Sigmoid colon (tissue), 7 donors: ENCODE data around the gene FGF5. TPM values are rescaled to one million over a fixed set of nuclear protein-coding genes. Genes with fewer than 3 reads are reported as not detected.

Experiments
- DNase-seq: peaks from one replicate; pipeline ENCODE4 v3.0.0-alpha.2; 2019
- H3K27ac ChIP-seq, 4 donors: fragments of 200-600 bp; sonication (generic); one replicate each; pipeline ENCODE4 v1.5.1; 2016 to 2019; ENCODE audit warnings: mild to moderate bottlenecking in 1 of 4
- H3K27me3 ChIP-seq, 3 donors: fragments of 200-600 bp; sonication (generic); one replicate each; pipeline ENCODE4 v1.5.1; 2019; ENCODE audit warnings: mild to moderate bottlenecking in 1 of 3
- H3K36me3 ChIP-seq, 4 donors: fragments of 200-600 bp; sonication (generic); one replicate each; pipeline ENCODE4 v1.5.1; 2016 to 2019
- H3K4me1 ChIP-seq, 4 donors: fragments of 200-600 bp; sonication (generic); one replicate each; pipeline ENCODE4 v1.5.1; 2017 to 2019
- H3K4me3 ChIP-seq, 4 donors: fragments of 200-600 bp; sonication (generic); one replicate each; pipeline ENCODE4 v1.5.1; 2017 to 2019; ENCODE audit warnings: mild to moderate bottlenecking in 2 of 4, moderate library complexity in 1 of 4
- H3K9me3 ChIP-seq, 4 donors: fragments of 200-600 bp in 3 of 4; sonication (generic) in 3 of 4; one replicate each; pipeline versions ENCODE4 v1.5.1 to v1.6.1; 2013 to 2019
- CTCF ChIP-seq, 4 experiments: fragments of 450-650 bp in 3 of 4; fragments of 200-600 bp in 1 of 4; IDR thresholded peaks; one replicate each; pipeline ENCODE4 v1.5.1; 2016 to 2019; ENCODE audit warnings: antibody characterized with exemption in 4 of 4, mild to moderate bottlenecking in 3 of 4, moderate library complexity in 2 of 4
- EP300 ChIP-seq, 4 donors: sonication (generic); formaldehyde crosslinking; IDR thresholded peaks; one replicate each; pipeline ENCODE4 v1.6.1; 2017; ENCODE audit warnings: antibody characterized with exemption in 4 of 4
- POLR2A ChIP-seq, 2 donors: fragments of 450-650 bp; IDR thresholded peaks; one replicate each; pipeline ENCODE4 v1.6.1; 2016; ENCODE audit warnings: antibody characterized with exemption in 2 of 2, mild to moderate bottlenecking in 2 of 2, moderate library complexity in 2 of 2
- POLR2AphosphoS5 ChIP-seq, 4 donors: sonication (generic); formaldehyde crosslinking; IDR thresholded peaks; one replicate each; pipeline ENCODE4 v1.6.1; 2017; ENCODE audit warnings: antibody characterized with exemption in 4 of 4
- WGBS, 2 donors: extraction: QIAGEN DNeasy Blood & Tissue Kit; methylation state at CpG; one replicate each; pipeline ENCODE4 v1.1.7; 2013; 5-methylcytosine and 5-hydroxymethylcytosine counted together
- intact Hi-C: fragments of 100-400 bp; cut with DNase I; formaldehyde crosslinking; loops from one replicate; pipeline ENCODE4 v1.15.1; 2023
- polyA plus RNA-seq, 3 donors: library from polyadenylated mRNA; stranded (reverse); fragments of 200-250 nt; gene quantifications; one replicate each; pipeline ENCODE4 v1.2.3, GENCODE V29; 2013
- total RNA-seq, 4 donors: library from RNA; depleted of rRNA; stranded (reverse); fragments of >200 nt; gene quantifications; one replicate each; pipeline ENCODE4 v1.1.0, GENCODE V29; 2016
- donor health status: healthy with polysubstance abuse.
- donor health status: Bipolar disorder and iron deficiency.
- donor health status: healthy.

FGF5 gene
- total and polyA plus RNA-seq, 7 donors, result 0.03 to 6.2 (median 1.1) TPM; not detected in 2

- Histone ChIP-seq H3K4me1 (no peaks in the 10 kb centered on the region), H3K9me3 (no peaks in the 10 kb centered on the region), H3K27me3 (no peaks in the 10 kb centered on the region), H3K27ac (no peak overlapping the region), H3K36me3 (no peaks in the 10 kb centered on the region), H3K4me3 (no peak overlapping the region)
- intact Hi-C loops, result no loop called here
- TF ChIP-seq CTCF (IDR thresholded peaks at IDR 0.05), result no peak
- TF ChIP-seq POLR2AphosphoS5 (IDR thresholded peaks at IDR 0.05), result no peak
- TF ChIP-seq POLR2A (IDR thresholded peaks at IDR 0.05), result no peak
- no peak for TF ChIP-seq EP300 (IDR thresholded peaks at IDR 0.05)
- DNase-seq, result no peak
These were observed 8.6 kb upstream of the FGF5 start for GRCh38 chr4:80257851-80258250.

DNA sequence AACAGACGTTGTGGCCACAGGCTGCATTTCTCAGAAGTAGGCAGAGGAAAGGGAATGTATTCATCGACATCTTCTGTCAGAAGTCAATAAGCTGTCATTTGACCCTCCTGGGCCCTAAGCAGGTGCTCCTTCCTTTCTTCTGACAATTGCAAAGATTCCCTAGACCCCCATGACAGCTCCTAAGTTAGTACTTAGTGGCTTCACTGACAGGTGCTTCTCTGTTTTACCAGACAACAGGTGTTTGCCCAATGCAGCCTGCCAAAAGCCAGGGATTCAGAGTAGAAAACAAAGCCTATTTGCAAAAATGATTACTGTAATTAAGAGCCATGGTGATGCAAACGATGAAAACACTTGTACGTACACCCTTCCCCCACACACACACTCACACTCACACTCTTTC, 7.5 kb upstream of the FGF5 start:
- intact Hi-C loops, result no loop called here
- TF ChIP-seq EP300 (IDR thresholded peaks at IDR 0.05) (no peak), CTCF (IDR thresholded peaks at IDR 0.05) (no peak)
- H3K9me3 ChIP-seq, result no peaks in the 10 kb centered on the region
- no peaks in the 10 kb centered on the region for H3K36me3 ChIP-seq
- no peak overlapping the region for H3K4me3 ChIP-seq
- WGBS, 2 donors, result 50 to 51% methylated on average over 4 of the region's 4 CpGs
- H3K4me1 ChIP-seq, result no peaks in the 10 kb centered on the region
- no peak overlapping the region for H3K27ac ChIP-seq
- H3K27me3 ChIP-seq, result peaks cover 0 to 9% (median 0%) of the 10 kb centered on the region in 3 donors
- no peak for DNase-seq

GRCh38 chr4:80259817-80260216, 6.6 kb upstream of the FGF5 start:
- no peaks in the 10 kb centered on the region for H3K36me3 ChIP-seq
- WGBS, 2 donors, result 84 to 91% methylated on average over 3 of the region's 3 CpGs
- H3K4me3 ChIP-seq, result no peak overlapping the region
- H3K9me3 ChIP-seq, result no peaks in the 10 kb centered on the region
- H3K27me3 ChIP-seq, result peaks cover 0 to 15% (median 0%) of the 10 kb centered on the region in 3 donors
- intact Hi-C loops, result no loop called here
- DNase-seq, result no peak
- TF ChIP-seq CTCF (IDR thresholded peaks at IDR 0.05), result no peak
- TF ChIP-seq POLR2A (IDR thresholded peaks at IDR 0.05), result no peak
- no peak for TF ChIP-seq EP300 (IDR thresholded peaks at IDR 0.05)
- no peak for TF ChIP-seq POLR2AphosphoS5 (IDR thresholded peaks at IDR 0.05)
- no peaks in the 10 kb centered on the region for H3K4me1 ChIP-seq
- no peak overlapping the region for H3K27ac ChIP-seq

- no peak overlapping the region for H3K27ac ChIP-seq
- no peaks in the 10 kb centered on the region for H3K9me3 ChIP-seq
- intact Hi-C loops, result no loop called here
- no peak overlapping the region for H3K4me3 ChIP-seq
- no peak for TF ChIP-seq POLR2AphosphoS5 (IDR thresholded peaks at IDR 0.05)
- TF ChIP-seq EP300 (IDR thresholded peaks at IDR 0.05), result no peak
- TF ChIP-seq POLR2A (IDR thresholded peaks at IDR 0.05), result no peak
- TF ChIP-seq CTCF (IDR thresholded peaks at IDR 0.05), result no peak
- H3K4me1 ChIP-seq, result peaks cover 0 to 10% (median 9%) of the 10 kb centered on the region in 4 donors
- WGBS, 2 donors, result 92 to 95% methylated on average over 3 of the region's 3 CpGs
- H3K36me3 ChIP-seq, result no peaks in the 10 kb centered on the region
- DNase-seq, result no peak
- H3K27me3 ChIP-seq, result peaks cover 0 to 20% (median 0%) of the 10 kb centered on the region in 3 donors
These were observed 4.4 kb upstream of the FGF5 start for GRCh38 chr4:80261989-80262600.
